ENCODE results near the gene PDE11A.
A peak's percentile ranks its signal among the peaks of the same experiment; 100 is the strongest.
"Not testable (repeated sequence)": the region's sequence is repeated elsewhere in the genome, so short reads cannot be mapped to it uniquely, and the experiment has no call there.

PDE11A gene

GRCh38 chr2:177797808-177798207, 274.8 kb downstream of the PDE11A start:
- DNase-seq = no peak
- H3K4me1 ChIP-seq = no peaks in the 10 kb centered on the region

DNA sequence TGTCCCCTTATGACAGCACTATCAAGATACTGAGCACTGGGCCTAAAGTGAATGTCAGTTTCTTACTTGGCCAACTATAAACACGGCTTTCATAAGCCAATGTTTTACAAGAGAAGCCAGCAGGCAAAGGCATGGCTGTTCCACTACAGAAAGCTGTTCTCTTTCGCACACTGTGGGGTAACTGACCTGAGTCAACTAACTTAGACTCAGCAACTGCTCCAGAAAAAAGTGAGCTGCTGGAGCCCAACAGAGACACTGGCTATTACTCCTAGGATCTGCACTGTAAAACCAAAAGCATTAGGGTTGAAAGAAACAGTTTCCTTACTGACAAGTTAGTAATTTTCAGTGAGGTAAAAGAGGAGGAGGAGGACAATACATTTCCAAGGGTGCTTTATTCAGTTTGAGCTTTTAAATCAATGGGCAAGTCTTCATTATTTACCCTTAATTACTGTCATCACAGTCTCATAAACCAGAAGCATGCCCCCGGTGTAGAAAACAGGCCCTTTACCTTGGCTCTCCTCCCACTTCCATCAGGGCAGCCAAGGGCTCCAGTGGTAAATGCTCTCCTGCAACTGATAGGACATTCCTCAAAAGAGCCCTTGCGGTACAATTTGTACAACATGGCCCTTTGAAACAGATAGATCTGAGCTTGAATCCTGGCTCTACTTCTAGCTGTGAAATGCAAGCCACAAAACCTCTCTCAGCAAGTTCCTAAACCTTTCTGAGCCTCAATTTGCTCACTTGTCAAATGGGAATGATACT, 275.7 kb downstream of the PDE11A start:
- Histone ChIP-seq H3K27me3 (no peaks in the 10 kb centered on the region), H3K9me3 (no peaks in the 10 kb centered on the region), H3K4me3 (ENCODE audit: low read depth, low read length) (no peak overlapping the region), H3K36me3 (no peaks in the 10 kb centered on the region), H3K4me1 (no peaks in the 10 kb centered on the region)
- DNase-seq = peak; percentile 10
- TF ChIP-seq, protein P1, sequence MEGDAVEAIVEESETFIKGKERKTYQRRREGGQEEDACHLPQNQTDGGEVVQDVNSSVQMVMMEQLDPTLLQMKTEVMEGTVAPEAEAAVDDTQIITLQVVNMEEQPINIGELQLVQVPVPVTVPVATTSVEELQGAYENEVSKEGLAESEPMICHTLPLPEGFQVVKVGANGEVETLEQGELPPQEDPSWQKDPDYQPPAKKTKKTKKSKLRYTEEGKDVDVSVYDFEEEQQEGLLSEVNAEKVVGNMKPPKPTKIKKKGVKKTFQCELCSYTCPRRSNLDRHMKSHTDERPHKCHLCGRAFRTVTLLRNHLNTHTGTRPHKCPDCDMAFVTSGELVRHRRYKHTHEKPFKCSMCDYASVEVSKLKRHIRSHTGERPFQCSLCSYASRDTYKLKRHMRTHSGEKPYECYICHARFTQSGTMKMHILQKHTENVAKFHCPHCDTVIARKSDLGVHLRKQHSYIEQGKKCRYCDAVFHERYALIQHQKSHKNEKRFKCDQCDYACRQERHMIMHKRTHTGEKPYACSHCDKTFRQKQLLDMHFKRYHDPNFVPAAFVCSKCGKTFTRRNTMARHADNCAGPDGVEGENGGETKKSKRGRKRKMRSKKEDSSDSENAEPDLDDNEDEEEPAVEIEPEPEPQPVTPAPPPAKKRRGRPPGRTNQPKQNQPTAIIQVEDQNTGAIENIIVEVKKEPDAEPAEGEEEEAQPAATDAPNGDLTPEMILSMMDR (IDR thresholded peaks at IDR 0.05; ENCODE audit: low read depth, low read length) = no peak

More at GRCh38 chr2:177797808-177798207, 274.8 kb downstream of the PDE11A start:
- TF ChIP-seq, protein P1 (IDR thresholded peaks at IDR 0.05; ENCODE audit: low read depth, low read length) = no peak
- H3K27me3 ChIP-seq = no peaks in the 10 kb centered on the region
- H3K9me3 ChIP-seq = no peaks in the 10 kb centered on the region
- H3K4me3 ChIP-seq (ENCODE audit: low read depth, low read length) = no peak overlapping the region
- no peaks in the 10 kb centered on the region for H3K36me3 ChIP-seq

DNA sequence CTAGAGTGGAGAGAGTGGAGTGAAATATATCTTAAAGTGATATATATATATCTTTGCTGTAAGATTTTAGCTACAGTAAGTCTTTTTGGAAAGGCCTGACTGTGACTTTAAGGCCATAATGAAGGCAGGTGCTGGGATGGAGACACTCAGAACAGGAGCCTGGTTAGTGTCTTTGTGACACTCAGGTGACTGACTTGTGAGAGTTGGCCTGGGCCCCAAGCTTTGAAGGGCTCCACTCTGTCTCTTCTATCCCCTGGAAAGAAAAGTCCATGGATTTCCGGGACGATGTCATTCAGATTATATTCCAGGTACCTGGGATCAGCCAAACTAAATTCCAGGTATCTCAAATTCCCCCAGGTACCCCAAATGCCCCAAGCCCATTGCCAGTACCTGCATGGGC, 276.6 kb downstream of the PDE11A start:
- no peak overlapping the region for H3K4me3 ChIP-seq (ENCODE audit: low read depth, low read length)
- no peaks in the 10 kb centered on the region for H3K27me3 ChIP-seq
- H3K4me1 ChIP-seq = no peaks in the 10 kb centered on the region
- TF ChIP-seq, protein P1 (IDR thresholded peaks at IDR 0.05; ENCODE audit: low read depth, low read length) = no peak
- no peaks in the 10 kb centered on the region for H3K9me3 ChIP-seq
- no peak for DNase-seq
- no peaks in the 10 kb centered on the region for H3K36me3 ChIP-seq

DNA sequence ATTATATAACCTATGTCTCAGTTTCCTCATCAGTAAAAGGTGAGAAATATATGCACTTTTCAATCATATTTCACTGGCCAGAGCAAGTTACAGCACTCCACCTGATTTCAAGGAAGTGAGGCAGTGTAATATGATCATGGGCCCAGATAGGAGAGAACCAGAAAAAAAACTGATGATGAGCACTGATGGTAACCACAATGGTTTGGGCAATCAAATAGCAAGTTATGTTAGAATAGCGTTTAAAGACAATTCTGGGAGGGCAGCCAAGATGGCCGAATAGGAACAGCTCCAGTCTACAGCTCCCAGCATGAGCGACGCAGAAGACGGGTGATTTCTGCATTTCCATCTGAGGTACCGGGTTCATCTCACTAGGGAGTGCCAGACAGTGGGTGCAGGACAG, 287.4 kb downstream of the PDE11A start:
- H3K9me3 ChIP-seq; H3K27me3 ChIP-seq; H3K4me1 ChIP-seq; H3K36me3 ChIP-seq; DNase-seq; H3K4me3 ChIP-seq (ENCODE audit: low read depth, low read length): not testable (repeated sequence)

GRCh38 chr2:177784745-177785067, 287.9 kb downstream of the PDE11A start:
- Histone ChIP-seq H3K4me3 (ENCODE audit: low read depth, low read length) (no peak overlapping the region), H3K36me3 (no peaks in the 10 kb centered on the region), H3K27me3 (no peaks in the 10 kb centered on the region), H3K4me1 (no peaks in the 10 kb centered on the region), H3K9me3 (no peaks in the 10 kb centered on the region)
- DNase-seq = no peak
- TF ChIP-seq, protein P1 (IDR thresholded peaks at IDR 0.05; ENCODE audit: low read depth, low read length) = no peak

DNA sequence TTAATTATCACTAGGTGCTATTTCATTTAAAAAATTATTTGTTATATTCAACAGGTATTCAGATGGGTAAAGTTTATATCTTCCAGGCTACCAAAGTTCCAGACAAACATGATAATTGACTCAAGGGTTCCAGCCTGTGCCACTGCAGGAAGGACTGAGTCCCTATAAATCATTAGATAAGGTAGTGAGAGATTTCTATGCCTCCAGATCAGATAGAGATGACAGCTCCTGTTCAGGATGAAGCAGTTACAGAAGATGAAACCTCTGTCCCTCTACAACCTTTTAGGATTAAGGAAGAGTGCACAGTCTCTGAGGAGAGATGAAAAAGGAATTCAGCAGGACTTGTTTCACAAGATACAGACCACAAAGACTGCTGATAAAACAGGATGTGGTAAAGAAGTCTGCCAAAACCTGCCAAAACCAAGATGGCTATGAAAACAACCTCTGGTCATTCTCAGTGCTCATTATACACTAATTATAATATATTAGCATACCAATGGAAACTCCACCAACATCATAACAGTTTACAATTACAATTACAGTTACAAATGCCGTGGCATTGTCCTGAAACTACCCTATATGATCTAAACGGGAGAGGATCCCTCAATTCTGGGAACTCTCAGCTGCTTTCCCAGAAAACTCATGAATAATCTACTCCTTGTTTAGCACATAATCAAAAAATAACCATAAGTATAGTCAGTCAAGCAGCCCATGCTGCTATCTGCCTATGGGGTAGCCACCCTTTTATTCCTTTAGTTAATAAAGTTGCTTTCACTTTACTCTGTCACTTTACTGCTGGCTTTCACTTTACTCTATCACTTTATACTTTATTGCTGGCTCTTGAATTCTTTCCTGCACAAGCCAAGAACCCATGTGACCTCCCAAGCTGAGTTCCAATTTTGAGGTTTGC, 288.5 kb downstream of the PDE11A start:
- Histone ChIP-seq H3K36me3 (no peaks in the 10 kb centered on the region), H3K27me3 (no peaks in the 10 kb centered on the region), H3K4me1 (no peaks in the 10 kb centered on the region), H3K9me3 (no peaks in the 10 kb centered on the region), H3K4me3 (ENCODE audit: low read depth, low read length) (no peak overlapping the region)
- DNase-seq = no peak
- TF ChIP-seq, protein P1 (IDR thresholded peaks at IDR 0.05; ENCODE audit: low read depth, low read length) = no peak

Data from BE2C (cell line).